LNCaP clone FGC (cell line): ENCODE results near the gene AP3B1.
A peak's percentile ranks its signal among the peaks of the same experiment; 100 is the strongest.
"Not testable (repeated sequence)": the region's sequence is repeated elsewhere in the genome, so short reads cannot be mapped to it uniquely, and the experiment has no call there.

Source experiments
- DNase-seq: peaks from one replicate; pipeline ENCODE4 v3.0.0-alpha.2; 2011; ENCODE audit warnings: low read depth
- H3K4me3 ChIP-seq: 2 replicates; pipeline ENCODE4 v1.5.1; 2011; ENCODE audit warnings: mild to moderate bottlenecking, low read depth, low read length, control low read depth
- TF ChIP-seq, protein P1 (sequence below): IDR thresholded peaks from 2 replicates; pipeline ENCODE4 v1.5.1; 2012; ENCODE audit warnings: mild to moderate bottlenecking; ENCODE audit not compliant: control insufficient read depth, insufficient read depth; ENCODE audit errors: extremely low read depth

AP3B1 gene

GRCh38 chr5:78215972-78216371, 78.5 kb downstream of the AP3B1 start:
- TF ChIP-seq, protein P1, sequence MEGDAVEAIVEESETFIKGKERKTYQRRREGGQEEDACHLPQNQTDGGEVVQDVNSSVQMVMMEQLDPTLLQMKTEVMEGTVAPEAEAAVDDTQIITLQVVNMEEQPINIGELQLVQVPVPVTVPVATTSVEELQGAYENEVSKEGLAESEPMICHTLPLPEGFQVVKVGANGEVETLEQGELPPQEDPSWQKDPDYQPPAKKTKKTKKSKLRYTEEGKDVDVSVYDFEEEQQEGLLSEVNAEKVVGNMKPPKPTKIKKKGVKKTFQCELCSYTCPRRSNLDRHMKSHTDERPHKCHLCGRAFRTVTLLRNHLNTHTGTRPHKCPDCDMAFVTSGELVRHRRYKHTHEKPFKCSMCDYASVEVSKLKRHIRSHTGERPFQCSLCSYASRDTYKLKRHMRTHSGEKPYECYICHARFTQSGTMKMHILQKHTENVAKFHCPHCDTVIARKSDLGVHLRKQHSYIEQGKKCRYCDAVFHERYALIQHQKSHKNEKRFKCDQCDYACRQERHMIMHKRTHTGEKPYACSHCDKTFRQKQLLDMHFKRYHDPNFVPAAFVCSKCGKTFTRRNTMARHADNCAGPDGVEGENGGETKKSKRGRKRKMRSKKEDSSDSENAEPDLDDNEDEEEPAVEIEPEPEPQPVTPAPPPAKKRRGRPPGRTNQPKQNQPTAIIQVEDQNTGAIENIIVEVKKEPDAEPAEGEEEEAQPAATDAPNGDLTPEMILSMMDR = no peak
- no peak overlapping the region for H3K4me3 ChIP-seq
- DNase-seq = no peak

DNA sequence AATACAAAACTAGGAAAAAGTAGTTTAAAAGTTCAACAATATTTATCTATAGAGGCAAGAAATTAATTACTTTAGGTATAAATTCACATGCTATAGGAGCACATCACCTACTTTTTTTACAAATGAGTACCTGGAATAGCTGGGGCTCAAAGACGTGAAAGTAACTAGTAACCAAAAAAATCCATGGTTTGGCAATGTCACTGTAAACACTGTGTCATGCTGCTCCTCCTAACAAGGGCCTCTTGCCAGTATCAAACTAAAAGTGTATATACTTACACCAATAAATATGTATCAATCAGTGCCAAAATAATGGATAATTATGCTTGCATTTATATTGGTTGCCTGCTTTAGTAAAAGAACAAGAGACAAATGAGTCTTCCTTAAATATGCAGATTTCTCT, 78.9 kb downstream of the AP3B1 start:
- TF ChIP-seq, protein P1 = no peak
- H3K4me3 ChIP-seq = no peak overlapping the region
- no peak for DNase-seq

DNA sequence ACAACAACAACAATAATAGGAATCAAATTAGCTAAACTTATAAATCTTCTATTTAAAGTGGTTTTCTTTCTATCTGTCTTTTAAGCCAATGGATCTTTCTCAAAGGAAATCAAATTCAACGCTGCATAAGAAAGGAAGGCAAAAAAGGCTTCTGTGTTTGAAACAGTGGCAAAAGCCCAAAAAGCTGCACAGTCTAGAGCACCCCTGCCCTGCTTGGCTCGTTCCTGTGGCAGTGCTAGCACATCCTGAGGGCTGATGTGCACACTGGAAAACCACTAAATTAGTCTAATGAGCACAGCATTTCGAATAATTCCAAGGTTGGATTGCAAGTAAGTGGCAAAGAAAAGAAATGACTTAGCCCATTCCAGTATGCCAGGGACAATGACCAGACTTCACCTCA, 80.7 kb downstream of the AP3B1 start:
- H3K4me3 ChIP-seq = no peak overlapping the region
- no peak for DNase-seq
- TF ChIP-seq, protein P1 = no peak

- TF ChIP-seq, protein P1 = no peak
- no peak for DNase-seq
- H3K4me3 ChIP-seq = no peak overlapping the region
Observed at GRCh38 chr5:78211052-78211451, 83.4 kb downstream of the AP3B1 start.

GRCh38 chr5:78204241-78204640, 90.3 kb downstream of the AP3B1 start:
- TF ChIP-seq, protein P1 = no peak
- no peak overlapping the region for H3K4me3 ChIP-seq
- no peak for DNase-seq

DNA sequence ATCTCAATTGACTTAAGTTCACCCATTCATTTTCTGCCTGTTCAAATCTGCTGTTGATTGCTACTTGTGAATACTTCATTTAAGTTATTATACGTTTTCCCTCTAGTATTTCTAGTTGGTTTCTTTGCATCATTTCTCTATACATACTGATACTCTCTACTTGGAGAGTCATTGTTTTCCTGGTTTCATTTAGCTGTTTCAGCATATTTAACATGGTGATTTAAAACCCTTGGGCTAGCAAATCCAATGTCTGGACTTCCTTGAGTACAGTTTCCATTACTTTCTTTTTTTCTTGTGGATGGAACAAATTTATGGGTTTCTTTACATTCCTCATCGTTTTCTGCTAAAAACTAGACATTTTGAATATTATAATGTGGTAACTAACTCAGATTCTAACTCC, 90.7 kb downstream of the AP3B1 start:
- DNase-seq = no peak
- H3K4me3 ChIP-seq = no peak overlapping the region
- TF ChIP-seq, protein P1 = no peak

DNA sequence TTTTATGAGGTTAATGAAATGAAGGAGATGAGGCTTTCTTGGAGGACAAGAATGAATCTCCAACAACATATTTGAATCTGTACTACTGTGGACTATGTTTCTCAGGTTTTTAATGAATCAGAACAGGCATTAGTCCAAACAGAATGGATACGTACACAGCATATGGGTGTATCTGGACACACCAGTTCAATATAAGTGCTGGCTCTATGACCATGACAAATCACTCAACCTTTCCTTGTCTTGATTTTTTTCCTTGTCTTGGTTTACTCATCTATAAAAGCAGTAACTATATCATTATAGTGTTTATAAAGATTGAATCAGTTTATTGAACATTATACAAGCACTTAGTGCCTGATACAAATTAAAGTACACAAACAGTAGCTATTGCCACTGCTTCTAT, 104.1 kb downstream of the AP3B1 start:
- DNase-seq = peak; percentile 63
- TF ChIP-seq, protein P1 = no peak
- no peak overlapping the region for H3K4me3 ChIP-seq

DNA sequence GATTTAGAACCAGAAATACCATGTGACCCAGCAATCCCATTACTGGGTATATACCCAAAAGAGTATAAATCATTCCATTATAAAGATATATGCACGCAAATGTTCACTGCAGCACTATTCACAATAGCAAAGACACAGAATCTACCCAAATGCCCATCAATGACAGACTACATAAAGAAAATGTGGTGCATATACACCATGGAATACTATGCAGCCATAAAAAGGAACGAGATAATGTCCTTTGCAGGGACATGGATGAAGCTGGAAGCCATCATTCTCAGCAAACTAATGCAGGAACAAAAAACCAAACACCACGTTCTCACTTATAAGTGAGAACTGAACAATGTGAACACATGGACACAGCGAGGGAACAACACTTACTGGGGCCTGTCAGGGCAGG, 105.8 kb downstream of the AP3B1 start:
- not testable (repeated sequence) for DNase-seq, H3K4me3 ChIP-seq
